AG09309 (cell line): ENCODE data around the gene ARHGAP27.

Experiments used
- DNase-seq: peaks from one replicate; pipeline ENCODE4 v3.0.0-alpha.2; 2010; ENCODE audit warnings: low read depth
- H3K4me3 ChIP-seq: 2 replicates; pipeline ENCODE4 v1.5.1; 2011; ENCODE audit warnings: mild to moderate bottlenecking, low read depth, low read length, moderate library complexity; ENCODE audit not compliant: control insufficient read depth
- CTCF ChIP-seq: IDR thresholded peaks from 2 replicates; pipeline ENCODE4 v1.5.1; 2011; ENCODE audit warnings: mild to moderate bottlenecking, low read depth, low read length, inconsistent platforms; ENCODE audit not compliant: insufficient read depth, control insufficient read depth; ENCODE audit errors: missing control alignments

ARHGAP27 gene

DNA sequence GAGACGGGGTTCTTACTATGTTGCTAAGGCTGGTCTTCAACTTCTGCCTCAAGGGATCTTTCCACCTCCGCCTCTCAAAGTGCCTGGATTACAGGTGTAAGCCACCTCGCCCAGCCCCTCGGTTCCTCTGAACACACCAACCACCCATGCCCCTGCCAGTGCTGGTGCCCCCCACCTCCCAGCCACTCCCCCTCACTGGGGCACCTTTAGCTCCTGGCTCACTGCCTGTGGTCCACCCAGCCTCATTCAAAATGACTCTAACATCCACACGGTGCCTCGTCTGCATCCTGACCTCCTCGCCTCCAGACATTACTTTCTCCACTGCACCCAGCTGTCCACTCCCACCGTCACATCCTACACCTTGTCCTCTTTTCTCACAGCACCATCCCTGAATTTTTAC, 55.3 kb downstream of the ARHGAP27 start:
- TF ChIP-seq CTCF = no peak
- DNase-seq = no peak
- no peak overlapping the region for H3K4me3 ChIP-seq

- DNase-seq = no peak
- no peak for TF ChIP-seq CTCF
- H3K4me3 ChIP-seq = no peak overlapping the region
These were observed 56.3 kb downstream of the ARHGAP27 start for GRCh38 chr17:45376171-45377005.

- no peak overlapping the region for H3K4me3 ChIP-seq
- no peak for DNase-seq
- no peak for TF ChIP-seq CTCF
These were observed 58.2 kb downstream of the ARHGAP27 start for GRCh38 chr17:45374501-45374900.

DNA sequence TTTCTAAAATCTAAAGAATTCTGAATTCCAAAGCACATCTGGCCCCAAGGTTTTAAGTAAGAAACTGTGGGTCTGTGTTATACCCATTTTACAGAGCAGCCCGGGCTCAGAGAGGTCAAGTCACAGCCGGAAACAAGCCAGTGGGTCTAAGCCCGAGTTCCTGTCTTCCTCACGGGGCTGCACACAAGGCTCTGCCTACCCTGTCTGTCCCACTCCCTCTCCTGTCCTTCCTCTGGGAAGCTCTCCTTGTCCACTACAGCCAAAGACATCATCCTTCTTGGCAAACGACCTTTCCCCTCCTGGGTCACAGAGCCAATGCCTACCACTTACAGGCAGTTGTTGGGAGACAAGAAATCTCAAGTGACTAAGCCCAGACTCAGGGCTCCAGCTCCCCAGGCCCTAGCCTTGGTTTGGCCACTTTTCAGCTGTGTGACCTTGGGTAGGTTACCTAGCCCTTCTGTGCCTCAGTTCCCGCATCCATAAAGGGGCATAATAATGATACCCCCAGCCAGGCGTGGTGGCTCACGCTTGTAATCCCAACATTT, 60.3 kb downstream of the ARHGAP27 start:
- no peak for DNase-seq
- no peak overlapping the region for H3K4me3 ChIP-seq
- no peak for TF ChIP-seq CTCF

GRCh38 chr17:45371414-45372324, 61.0 kb downstream of the ARHGAP27 start:
- no peak for TF ChIP-seq CTCF
- DNase-seq = peak; percentile 94
- H3K4me3 ChIP-seq = no peak overlapping the region; the same call in 1 of the 2 replicates

DNA sequence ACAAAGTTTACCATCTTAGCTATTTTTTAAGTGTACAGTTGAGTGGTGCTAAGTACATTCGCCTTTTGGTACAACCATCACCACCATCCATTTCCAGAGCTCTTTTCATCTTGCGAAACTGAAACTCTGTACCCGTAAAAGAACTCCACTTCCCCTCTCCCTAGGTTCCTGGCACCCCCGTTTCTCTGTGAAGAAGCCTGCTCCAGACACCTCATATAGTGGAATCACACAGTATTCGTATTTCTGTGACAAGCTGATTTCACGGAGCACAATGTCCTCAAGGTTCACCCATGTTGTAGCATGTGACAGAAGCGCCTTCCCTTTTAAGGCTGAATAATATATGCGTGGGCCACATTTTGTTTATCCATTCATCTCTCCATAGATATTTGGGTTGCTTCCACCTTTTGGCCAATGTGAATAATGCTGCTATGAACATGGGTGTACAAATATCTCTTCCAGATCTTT, 61.7 kb downstream of the ARHGAP27 start:
- no peak for TF ChIP-seq CTCF
- H3K4me3 ChIP-seq = no peak overlapping the region
- no peak for DNase-seq
